ENCODE results near the gene CDH4.

Gene CDH4

DNA sequence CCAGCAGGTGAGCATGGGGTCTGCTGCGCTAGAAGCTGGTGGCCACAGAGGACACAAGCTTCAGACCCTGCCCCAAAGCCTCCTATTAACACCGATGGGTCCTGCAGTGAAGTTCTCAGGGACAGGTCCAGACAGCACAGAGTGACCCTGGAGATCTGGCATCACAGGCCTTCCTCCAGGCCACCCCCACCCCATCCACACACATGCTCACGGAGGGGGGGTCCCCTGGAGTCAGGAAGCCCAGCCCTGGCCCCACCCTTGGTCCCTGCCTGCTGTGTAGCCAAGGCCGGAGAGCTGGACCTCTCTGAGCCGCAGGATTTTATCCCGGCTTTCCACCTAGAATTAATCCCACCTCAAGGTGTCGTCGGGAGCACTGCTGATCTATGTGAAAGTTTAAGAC, 646.3 kb downstream of the CDH4 start:
- TF ChIP-seq CTCF (IDR thresholded peaks at IDR 0.05; ENCODE audit: low read length, missing control alignments), result no peak
- no peak overlapping the region for H3K4me3 ChIP-seq (replicated peaks; ENCODE audit: low read depth, low read length)
- DNase-seq (ENCODE audit: low read depth), result no peak

DNA sequence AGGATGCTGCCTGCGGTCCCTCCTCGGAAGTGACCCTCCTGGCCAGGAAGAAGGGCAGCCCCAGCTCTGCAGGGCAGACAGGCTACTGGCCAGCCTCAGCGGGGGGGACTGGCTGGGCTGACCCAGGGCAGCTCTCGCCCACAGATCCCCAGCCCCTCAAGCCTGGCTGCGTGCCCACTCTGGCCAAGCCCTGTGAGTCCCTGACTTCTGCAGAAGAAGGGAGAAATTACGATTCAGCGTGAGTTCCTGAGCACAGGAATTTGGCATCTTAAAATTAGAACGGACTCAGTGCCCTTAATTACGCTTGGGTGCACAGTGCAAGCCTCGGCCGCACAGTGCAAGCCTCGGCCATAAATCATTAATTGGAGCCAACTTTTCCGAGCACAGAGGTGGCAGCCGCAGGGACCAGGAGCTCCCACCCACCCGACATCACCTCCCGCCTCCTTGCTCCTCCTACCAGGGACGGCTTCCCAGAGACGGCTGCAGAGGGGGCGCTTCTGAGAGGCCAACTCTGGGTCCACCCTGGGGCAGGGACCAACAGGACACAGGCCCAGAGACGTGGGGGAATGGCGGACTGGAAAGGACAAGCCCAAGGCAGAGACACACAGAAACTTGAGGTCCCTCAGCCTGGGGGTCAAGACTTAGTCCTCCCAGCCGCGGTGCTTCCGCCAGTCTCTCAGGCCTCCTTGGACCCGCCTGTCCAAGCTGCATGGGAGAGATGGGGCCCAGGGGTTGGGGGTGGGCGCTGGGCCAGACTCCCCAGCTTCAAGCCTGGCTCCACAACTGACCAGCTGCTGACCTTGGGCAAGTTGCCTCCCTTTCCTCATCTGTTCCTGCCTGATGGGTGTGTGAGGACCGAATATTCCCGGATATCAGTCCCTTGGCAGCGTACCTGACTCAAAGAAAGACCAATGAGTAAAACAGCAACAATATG, 648.2 kb downstream of the CDH4 start:
- no peak for TF ChIP-seq CTCF (IDR thresholded peaks at IDR 0.05; ENCODE audit: low read length, missing control alignments)
- no peak for DNase-seq (ENCODE audit: low read depth)
- no peak overlapping the region for H3K4me3 ChIP-seq (replicated peaks; ENCODE audit: low read depth, low read length)

DNA sequence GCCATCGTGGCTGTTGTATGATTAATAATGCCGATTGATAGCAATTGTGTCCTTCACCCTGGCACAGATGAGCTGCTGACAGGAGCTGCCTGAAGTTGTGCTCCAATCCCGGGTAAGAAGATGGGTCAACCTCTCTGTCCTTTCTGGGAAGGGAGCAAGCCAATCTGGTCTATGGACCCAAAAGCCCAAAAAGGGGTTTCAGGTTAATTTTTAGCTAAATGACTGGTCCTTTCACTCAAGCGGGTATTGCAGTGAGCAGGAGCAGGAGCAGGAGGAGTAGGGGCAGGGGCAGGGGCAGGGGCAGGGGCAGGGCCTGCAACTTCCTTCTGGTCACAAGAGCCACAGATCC, 648.9 kb downstream of the CDH4 start:
- H3K4me3 ChIP-seq (replicated peaks; ENCODE audit: low read depth, low read length), result no peak overlapping the region
- no peak for DNase-seq (ENCODE audit: low read depth)
- no peak for TF ChIP-seq CTCF (IDR thresholded peaks at IDR 0.05; ENCODE audit: low read length, missing control alignments)

DNA sequence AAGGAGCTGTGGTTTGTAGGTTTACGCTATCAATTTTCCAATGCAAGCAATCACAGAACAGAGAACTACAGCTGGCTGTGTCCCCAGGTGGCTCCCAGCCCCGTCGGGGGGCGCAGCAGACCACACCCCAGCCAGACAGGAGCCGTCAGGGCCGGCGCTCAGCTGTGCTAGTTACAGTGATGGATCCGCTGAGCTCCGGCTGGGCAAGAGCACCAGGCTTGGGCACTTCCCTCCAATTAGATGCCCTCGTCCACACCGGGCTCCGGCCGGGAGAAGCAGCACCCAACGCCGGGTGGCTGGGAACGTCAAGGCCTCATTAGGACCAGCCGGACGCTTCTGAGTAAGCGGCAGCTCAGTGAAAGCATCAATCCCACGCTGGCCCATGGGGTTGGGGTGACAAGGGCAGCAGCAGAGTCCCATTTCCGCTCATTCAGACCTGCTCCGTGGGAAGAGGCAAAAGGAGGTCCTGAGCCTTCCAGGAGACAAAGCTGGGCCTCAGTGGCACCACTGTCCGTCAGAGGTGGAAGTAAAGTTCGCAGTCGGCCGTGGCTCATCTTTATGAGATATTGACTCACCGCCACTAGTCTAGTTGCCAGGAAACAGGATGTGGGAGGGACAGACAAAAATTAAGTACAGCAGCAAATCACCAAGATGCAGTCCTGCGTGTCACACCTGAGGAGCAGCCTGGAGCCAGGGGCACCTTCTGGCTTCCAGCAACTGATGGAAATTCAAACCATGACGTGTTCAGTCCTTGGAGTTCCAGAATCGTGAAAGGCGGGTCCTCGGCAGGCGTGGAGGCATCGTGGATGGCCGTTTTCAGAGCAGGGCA, 649.5 kb downstream of the CDH4 start:
- TF ChIP-seq CTCF (IDR thresholded peaks at IDR 0.05; ENCODE audit: low read length, missing control alignments), result no peak
- no peak for DNase-seq (ENCODE audit: low read depth)
- H3K4me3 ChIP-seq (replicated peaks; ENCODE audit: low read depth, low read length), result no peak overlapping the region

GRCh38 chr20:61902221-61902869, 650.3 kb downstream of the CDH4 start:
- H3K4me3 ChIP-seq (replicated peaks; ENCODE audit: low read depth, low read length), result no peak overlapping the region
- no peak for DNase-seq (ENCODE audit: low read depth)
- TF ChIP-seq CTCF (IDR thresholded peaks at IDR 0.05; ENCODE audit: low read length, missing control alignments), result no peak

- DNase-seq (ENCODE audit: low read depth), result no peak
- no peak overlapping the region for H3K4me3 ChIP-seq (replicated peaks; ENCODE audit: low read depth, low read length)
- TF ChIP-seq CTCF (IDR thresholded peaks at IDR 0.05; ENCODE audit: low read length, missing control alignments), result no peak
Observed at GRCh38 chr20:61903575-61904340, 651.7 kb downstream of the CDH4 start.
